BLaER1 treated with 17β-estradiol and CSF1 and Interleukin-3, amounts not matched to agents 10 nM and 100 nM (cell line): Measurements from ENCODE around the gene CUBN.

Experiments used
- H3K27ac ChIP-seq, 11 experiments: shearing (Covaris generic); formaldehyde crosslinking; 2 replicates each; pipeline ENCODE4 v1.8.1; 2022
- H3K27me3 ChIP-seq, 11 experiments: shearing (Covaris generic); formaldehyde crosslinking; 2 replicates each; pipeline ENCODE4 v1.8.1; 2022
- H3K36me3 ChIP-seq, 11 experiments: shearing (Covaris generic); formaldehyde crosslinking; 2 replicates each; pipeline ENCODE4 v1.8.1; 2022
- H3K4me1 ChIP-seq, 10 experiments: shearing (Covaris generic); formaldehyde crosslinking; 2 replicates each; pipeline ENCODE4 v1.8.1; 2022
- H3K4me2 ChIP-seq, 11 experiments: shearing (Covaris generic); formaldehyde crosslinking; 2 replicates each; pipeline ENCODE4 v1.8.1; 2022
- H3K4me3 ChIP-seq, 10 experiments: shearing (Covaris generic); formaldehyde crosslinking; 2 replicates each; pipeline ENCODE4 v1.8.1; 2022
- H3K9ac ChIP-seq, 11 experiments: shearing (Covaris generic); formaldehyde crosslinking; 2 replicates each; pipeline ENCODE4 v1.8.1; 2022
- H3K9me3 ChIP-seq, 11 experiments: shearing (Covaris generic); formaldehyde crosslinking; replicated peaks in 1 of 11; 2 replicates each; pipeline ENCODE4 v1.8.1; 2022
- H4K20me1 ChIP-seq, 11 experiments: shearing (Covaris generic); formaldehyde crosslinking; 2 replicates each; pipeline ENCODE4 v1.8.1; 2022
- Cebpa-rat ChIP-seq, 11 experiments: shearing (Covaris generic); IDR thresholded peaks; 2 replicates each; pipeline ENCODE4 v1.8.1; 2022

Gene CUBN

DNA sequence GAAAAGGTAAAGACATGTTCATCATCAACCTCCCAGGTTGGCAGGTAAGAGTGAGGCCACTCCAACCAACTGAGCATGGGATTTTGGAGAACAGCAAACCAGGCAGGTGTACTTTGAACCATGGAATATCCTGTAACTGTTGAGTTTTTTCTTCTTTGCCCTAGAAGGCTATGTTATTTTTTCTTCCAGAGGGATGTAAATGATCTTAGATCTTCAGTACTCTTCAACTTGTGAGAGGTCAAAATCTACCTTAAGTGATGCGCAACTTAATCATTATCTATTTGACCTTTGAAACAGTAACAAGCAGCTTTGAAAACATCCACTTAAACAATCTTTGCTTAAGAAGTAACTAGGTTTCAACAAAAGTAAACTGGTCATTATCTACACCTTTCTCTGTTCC, at the start of gene CUBN:
Gene CUBN, minus strand, starts transcription at position 71 of the 400 bp plus-strand sequence. Its CDS starts 46 bp downstream, at position 25.
- Histone ChIP-seq H3K4me3 (no peak within 1 kb of the TSS), H3K36me3 (no peaks in the 10 kb centered on the region), H3K9me3 (no peaks in the 10 kb centered on the region), H3K27ac (no peak within 1 kb of the TSS), H3K9ac (no peak within 1 kb of the TSS), H3K4me1 (peaks cover 0 to 27% (median 2%) of the 10 kb centered on the region in 10 experiments; a peak in 8 of 20 replicates), H3K27me3 (no peaks in the 10 kb centered on the region), H3K4me2 (peak within 1 kb of the TSS in 3 of 11 experiments; percentile 39 to 79 (median 56); a peak in 3 of 22 replicates), H4K20me1 (no peaks in the 10 kb centered on the region)
- no peak for TF ChIP-seq Cebpa-rat (IDR thresholded peaks at IDR 0.05)

DNA sequence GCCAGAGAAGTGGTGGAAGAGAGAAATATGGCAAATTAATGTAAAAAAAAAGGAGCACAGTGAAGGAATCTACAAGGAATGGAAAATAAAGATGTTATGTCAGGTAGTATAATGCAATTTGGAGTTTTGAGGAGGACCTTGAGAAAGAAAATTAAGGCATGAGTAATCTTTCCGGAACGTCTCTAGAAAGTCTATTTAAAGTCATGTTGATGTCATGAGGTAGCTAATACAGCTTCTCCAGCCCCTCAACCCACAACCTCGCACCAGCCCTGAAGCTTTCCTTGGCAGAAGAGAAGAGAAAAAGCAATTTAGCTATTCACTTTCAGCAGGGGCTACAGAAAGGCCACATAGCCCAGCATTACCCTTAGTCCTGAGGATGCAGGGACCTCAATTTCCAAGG, 49.4 kb upstream of the CUBN start:
- Histone ChIP-seq H3K4me1 (peaks cover 4 to 17% (median 9%) of the 10 kb centered on the region in 10 experiments), H3K4me3 (no peak overlapping the region), H3K36me3 (no peaks in the 10 kb centered on the region), H3K27me3 (no peaks in the 10 kb centered on the region), H3K9ac (no peak overlapping the region), H3K9me3 (no peaks in the 10 kb centered on the region), H3K4me2 (no peak overlapping the region), H3K27ac (no peak overlapping the region), H4K20me1 (no peaks in the 10 kb centered on the region)
- TF ChIP-seq Cebpa-rat (IDR thresholded peaks at IDR 0.05) = no peak

DNA sequence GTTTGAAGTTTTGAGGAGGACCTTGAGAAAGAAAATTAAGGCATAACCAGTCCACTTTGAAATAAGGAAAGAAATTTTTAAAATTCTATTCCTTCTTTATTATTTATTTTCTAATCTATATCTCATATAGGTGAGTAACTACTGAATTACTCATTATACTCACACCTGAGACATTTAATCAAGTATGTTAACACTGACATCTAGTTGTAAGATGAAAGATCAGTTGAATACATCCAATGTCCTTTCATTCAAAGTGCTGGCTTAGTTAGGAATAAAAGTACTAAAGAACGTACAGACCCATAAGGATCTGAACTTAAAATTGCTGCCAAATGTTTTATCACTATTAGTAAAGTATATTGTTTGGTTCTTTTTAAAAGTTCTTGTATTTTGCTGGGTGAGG, 48.4 kb upstream of the CUBN start:
- H4K20me1 ChIP-seq = no peaks in the 10 kb centered on the region
- peaks cover 4 to 17% (median 9%) of the 10 kb centered on the region in 10 experiments for H3K4me1 ChIP-seq
- H3K4me2 ChIP-seq = no peak overlapping the region
- no peak overlapping the region for H3K4me3 ChIP-seq
- H3K27me3 ChIP-seq = no peaks in the 10 kb centered on the region
- H3K36me3 ChIP-seq = no peaks in the 10 kb centered on the region; a peak in 1 of 22 replicates
- no peaks in the 10 kb centered on the region for H3K9me3 ChIP-seq
- no peak overlapping the region for H3K27ac ChIP-seq
- no peak for TF ChIP-seq Cebpa-rat (IDR thresholded peaks at IDR 0.05)
- no peak overlapping the region for H3K9ac ChIP-seq

DNA sequence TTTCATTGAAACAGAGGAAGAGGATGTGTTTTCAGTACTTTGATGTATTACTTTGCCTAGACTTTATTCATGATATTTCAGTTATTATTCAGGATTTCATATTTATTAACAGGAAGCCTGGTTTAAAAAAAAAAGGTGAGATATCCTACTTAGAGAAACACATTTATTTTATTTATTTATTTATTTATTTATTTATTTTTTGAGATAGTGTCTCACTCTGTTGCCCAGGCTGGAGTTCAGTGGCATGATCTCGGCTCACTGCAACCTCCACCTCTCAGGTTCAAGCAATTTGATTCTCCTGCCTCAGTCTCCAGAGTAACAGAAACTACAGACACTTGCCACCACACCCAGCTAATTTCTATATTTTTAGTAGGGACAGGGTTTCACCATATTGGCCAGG, 47.4 kb upstream of the CUBN start:
- Histone ChIP-seq H3K4me2 (no peak overlapping the region), H3K4me3 (no peak overlapping the region), H3K9me3 (no peaks in the 10 kb centered on the region), H3K36me3 (no peaks in the 10 kb centered on the region; a peak in 1 of 22 replicates), H3K27ac (no peak overlapping the region), H3K9ac (no peak overlapping the region), H3K4me1 (peaks cover 4 to 17% (median 9%) of the 10 kb centered on the region in 10 experiments), H3K27me3 (no peaks in the 10 kb centered on the region), H4K20me1 (no peaks in the 10 kb centered on the region)
- no peak for TF ChIP-seq Cebpa-rat (IDR thresholded peaks at IDR 0.05)

DNA sequence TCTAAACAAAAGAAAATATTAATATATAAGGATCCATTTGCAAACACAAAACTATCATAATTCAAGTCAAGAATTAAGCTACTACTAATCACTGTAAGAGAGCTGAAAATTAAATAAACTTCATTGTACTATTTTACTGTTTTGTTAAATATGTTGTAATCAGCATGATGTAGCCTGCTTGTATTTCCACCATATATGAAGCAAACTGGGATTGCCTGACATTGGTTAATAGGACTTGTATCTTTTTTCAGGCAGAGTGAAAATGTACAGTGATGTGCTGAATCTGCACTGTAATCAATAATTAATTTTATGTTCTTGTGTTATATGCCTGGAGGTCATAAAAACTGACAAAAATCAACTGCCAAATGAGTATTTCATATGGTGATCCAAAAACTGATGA, 46.5 kb upstream of the CUBN start:
- Histone ChIP-seq H3K9me3 (no peaks in the 10 kb centered on the region), H3K27ac (peak overlapping the region in 1 of 11 experiments; percentile 33; a peak in 1 of 22 replicates), H3K9ac (no peak overlapping the region), H4K20me1 (no peaks in the 10 kb centered on the region), H3K4me2 (peak overlapping the region in 6 of 11 experiments; percentile 30 to 75 (median 54); a peak in 8 of 22 replicates), H3K4me3 (no peak overlapping the region), H3K27me3 (no peaks in the 10 kb centered on the region), H3K36me3 (peaks cover 0 to 6% (median 0%) of the 10 kb centered on the region in 11 experiments; a peak in 2 of 22 replicates), H3K4me1 (peaks cover 4 to 17% (median 9%) of the 10 kb centered on the region in 10 experiments)
- TF ChIP-seq Cebpa-rat (IDR thresholded peaks at IDR 0.05) = no peak

DNA sequence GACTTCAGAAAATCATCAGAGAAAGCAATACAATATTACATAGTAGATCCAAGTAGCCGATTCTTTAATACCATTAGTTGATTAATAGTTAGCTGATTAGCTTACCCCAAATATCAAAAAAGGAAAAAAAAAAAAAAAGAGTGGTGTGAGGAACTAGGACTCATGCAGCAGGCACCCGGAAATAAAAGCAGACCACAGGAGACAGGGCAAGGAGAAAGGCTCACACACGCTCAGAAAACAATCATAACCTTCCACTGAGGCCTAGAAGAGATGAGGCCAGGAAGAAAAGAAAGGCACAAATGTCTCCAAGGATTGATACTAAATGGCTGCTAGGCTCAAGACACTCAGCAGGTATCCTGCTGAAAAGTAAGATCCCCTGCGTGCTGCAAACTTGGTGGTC, 45.9 kb upstream of the CUBN start:
- Histone ChIP-seq H3K27ac (peak overlapping the region in 3 of 11 experiments; percentile 1 to 33 (median 16); a peak in 3 of 22 replicates), H3K9ac (peak overlapping the region in 3 of 11 experiments; percentile 23 to 46 (median 44); a peak in 5 of 22 replicates), H4K20me1 (no peaks in the 10 kb centered on the region), H3K4me3 (no peak overlapping the region), H3K36me3 (peaks cover 0 to 7% (median 0%) of the 10 kb centered on the region in 11 experiments; a peak in 2 of 22 replicates), H3K27me3 (no peaks in the 10 kb centered on the region), H3K9me3 (no peaks in the 10 kb centered on the region), H3K4me2 (peak overlapping the region; percentile 10 to 75 (median 50); a peak in 20 of 22 replicates), H3K4me1 (peaks cover 4 to 17% (median 9%) of the 10 kb centered on the region in 10 experiments)
- no peak for TF ChIP-seq Cebpa-rat (IDR thresholded peaks at IDR 0.05)

DNA sequence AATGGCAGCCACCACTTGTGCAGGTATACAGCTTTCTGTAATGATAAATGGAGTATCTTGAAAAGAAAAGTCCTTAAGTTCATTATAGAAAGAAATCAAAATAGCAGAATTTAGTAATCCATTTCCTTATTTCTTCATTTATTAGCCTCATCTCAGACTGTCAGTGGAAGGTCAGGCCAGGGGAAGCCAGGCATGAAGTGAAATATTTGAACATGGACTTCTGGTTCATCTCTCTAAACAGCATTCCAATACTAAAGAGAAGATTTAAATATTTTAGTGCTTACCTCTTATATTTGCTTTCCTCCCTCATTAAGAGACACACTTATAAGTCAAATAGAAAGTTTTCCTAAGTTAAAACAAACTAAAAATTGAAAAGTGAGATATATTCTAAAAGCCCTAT, 45.0 kb upstream of the CUBN start:
- Histone ChIP-seq H3K9ac (no peak overlapping the region), H3K4me1 (peaks cover 4 to 17% (median 9%) of the 10 kb centered on the region in 10 experiments), H3K36me3 (peaks cover 0 to 7% (median 0%) of the 10 kb centered on the region in 11 experiments; a peak in 2 of 22 replicates), H3K27me3 (no peaks in the 10 kb centered on the region), H3K4me3 (no peak overlapping the region), H3K9me3 (no peaks in the 10 kb centered on the region), H4K20me1 (no peaks in the 10 kb centered on the region), H3K4me2 (peak overlapping the region in 1 of 11 experiments; percentile 3; a peak in 1 of 22 replicates), H3K27ac (no peak overlapping the region)
- no peak for TF ChIP-seq Cebpa-rat (IDR thresholded peaks at IDR 0.05)

DNA sequence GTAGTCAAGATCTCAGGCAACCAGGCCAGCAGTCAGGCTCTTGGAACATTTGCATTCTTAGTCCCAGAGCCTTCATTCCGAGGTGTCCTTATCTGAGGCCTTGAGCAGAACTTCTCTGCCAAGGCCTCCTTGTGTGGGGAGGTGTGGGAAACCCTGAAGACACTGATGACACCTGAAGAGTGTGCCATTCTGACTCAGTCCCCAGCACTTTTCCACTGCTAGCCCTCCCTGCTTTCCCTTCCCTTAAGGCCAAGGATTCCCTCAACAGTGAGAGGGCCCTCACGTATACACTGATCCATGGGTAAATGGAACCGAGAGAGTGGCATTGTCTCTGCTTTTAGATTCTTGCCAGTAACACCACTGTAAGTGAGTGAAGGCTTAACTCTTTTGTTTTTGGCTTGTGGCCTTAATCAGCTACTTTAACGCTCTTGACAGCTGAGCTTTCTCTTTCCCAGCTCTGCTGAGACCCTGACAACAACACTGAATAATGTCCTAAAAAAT, 41.6 kb upstream of the CUBN start:
- peaks cover 0 to 7% (median 0%) of the 10 kb centered on the region in 11 experiments; a peak in 2 of 22 replicates for H3K36me3 ChIP-seq
- H3K9me3 ChIP-seq = no peaks in the 10 kb centered on the region
- no peak overlapping the region for H3K4me2 ChIP-seq
- no peaks in the 10 kb centered on the region for H3K27me3 ChIP-seq
- no peaks in the 10 kb centered on the region for H4K20me1 ChIP-seq
- no peak overlapping the region for H3K27ac ChIP-seq
- H3K4me1 ChIP-seq = peaks cover 4 to 16% (median 9%) of the 10 kb centered on the region in 10 experiments
- no peak overlapping the region for H3K4me3 ChIP-seq
- no peak overlapping the region for H3K9ac ChIP-seq
- no peak for TF ChIP-seq Cebpa-rat (IDR thresholded peaks at IDR 0.05)

DNA sequence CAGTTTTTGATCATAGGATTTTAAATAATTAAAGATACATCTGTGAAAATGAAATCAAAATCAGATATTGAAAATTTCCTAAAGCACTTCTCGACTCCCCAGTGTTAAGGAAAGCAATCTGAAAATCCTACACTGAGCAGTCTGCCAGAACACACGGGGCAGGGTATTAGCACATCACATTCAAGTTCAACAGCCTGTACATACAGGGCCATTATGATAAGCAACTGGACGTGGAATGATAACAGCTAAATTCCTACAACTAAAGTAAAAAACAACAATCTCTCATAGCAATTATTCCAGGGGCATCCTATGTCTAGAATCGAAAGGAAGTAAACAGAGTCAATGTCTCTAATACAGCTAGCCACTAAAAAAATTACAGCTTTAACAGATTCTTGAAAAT, 40.2 kb upstream of the CUBN start:
- Histone ChIP-seq H3K27ac (no peak overlapping the region), H4K20me1 (no peaks in the 10 kb centered on the region), H3K27me3 (no peaks in the 10 kb centered on the region), H3K4me1 (0 out of 20 replicates have a peak, but pooled peaks cover 0 to 5% (median 0%) of the 10 kb centered on the region in 10 experiments), H3K4me3 (no peak overlapping the region), H3K36me3 (peaks cover 0 to 7% (median 0%) of the 10 kb centered on the region in 11 experiments; a peak in 2 of 22 replicates), H3K4me2 (no peak overlapping the region), H3K9me3 (no peaks in the 10 kb centered on the region), H3K9ac (no peak overlapping the region)
- TF ChIP-seq Cebpa-rat (IDR thresholded peaks at IDR 0.05) = no peak

DNA sequence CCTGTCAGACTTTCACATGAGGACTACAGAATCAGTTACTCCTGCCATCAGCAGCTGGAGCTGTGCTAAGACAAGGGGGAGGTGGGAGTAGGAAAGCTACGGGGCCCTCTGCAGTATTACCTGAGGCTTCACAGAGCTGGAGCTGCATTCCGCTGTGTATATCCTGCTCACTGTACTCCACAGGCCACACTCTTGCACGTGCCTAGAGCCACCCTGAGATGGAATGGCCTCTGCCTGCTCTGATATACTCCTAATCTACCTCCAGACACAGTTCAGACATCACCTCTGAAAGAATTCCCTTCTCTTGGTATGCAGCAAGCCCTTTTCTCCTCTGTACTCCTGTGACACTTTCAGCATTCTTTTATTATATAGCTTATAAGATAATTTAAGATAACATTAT, 37.1 kb upstream of the CUBN start:
- H3K4me3 ChIP-seq = no peak overlapping the region
- H3K9me3 ChIP-seq = no peaks in the 10 kb centered on the region
- H3K4me1 ChIP-seq = no peaks in the 10 kb centered on the region
- H3K27ac ChIP-seq = no peak overlapping the region
- no peak overlapping the region for H3K4me2 ChIP-seq
- no peaks in the 10 kb centered on the region for H4K20me1 ChIP-seq
- H3K36me3 ChIP-seq = peaks cover 0 to 7% (median 0%) of the 10 kb centered on the region in 11 experiments; a peak in 1 of 22 replicates
- no peak overlapping the region for H3K9ac ChIP-seq
- H3K27me3 ChIP-seq = no peaks in the 10 kb centered on the region
- TF ChIP-seq Cebpa-rat (IDR thresholded peaks at IDR 0.05) = no peak
